ENCODE results near the gene ANXA5.

Gene ANXA5

DNA sequence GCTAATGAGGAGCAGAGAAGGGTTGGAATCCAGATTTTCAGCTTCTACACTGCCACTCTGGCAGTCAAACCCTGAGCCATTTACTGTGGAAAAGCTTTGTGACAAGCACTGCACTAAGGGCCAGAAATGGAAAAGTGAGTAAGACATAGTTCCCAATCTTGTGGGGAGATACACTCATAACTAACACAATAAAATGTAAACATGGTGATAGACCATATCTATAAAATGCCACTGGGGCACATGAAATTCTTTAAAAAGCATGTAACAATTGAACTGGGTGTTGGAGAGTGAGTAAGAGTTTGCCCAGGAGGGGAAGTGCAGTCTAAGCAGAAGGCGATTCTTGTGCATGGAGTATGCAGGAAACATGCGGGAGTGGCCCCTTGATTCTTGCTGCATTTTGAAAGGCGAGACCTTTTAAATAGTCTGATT is 32.0 kb upstream of the ANXA5 start:
- Histone ChIP-seq H3K4me3 (ENCODE audit: low read depth in 1 of 2, low read length in 2 of 2) (no peak overlapping the region), H3K27ac (ENCODE audit: low read depth, low read length) (no peak overlapping the region), H3K9ac (ENCODE audit: low read length) (no peak overlapping the region), H3K9me3 (ENCODE audit: low read length) (no peaks in the 10 kb centered on the region), H3K27me3 (ENCODE audit: control insufficient read depth in 1 of 2, insufficient read depth in 2 of 2, low read length in 2 of 2) (no peaks in the 10 kb centered on the region), H3K36me3 (ENCODE audit: insufficient read depth, low read length) (no peaks in the 10 kb centered on the region), H3K4me1 (ENCODE audit: insufficient read depth, low read length) (no peaks in the 10 kb centered on the region)

- Histone ChIP-seq H3K36me3 (ENCODE audit: insufficient read depth, low read length) (no peaks in the 10 kb centered on the region), H3K27me3 (ENCODE audit: control insufficient read depth in 1 of 2, insufficient read depth in 2 of 2, low read length in 2 of 2) (no peaks in the 10 kb centered on the region), H3K4me1 (ENCODE audit: insufficient read depth, low read length) (no peaks in the 10 kb centered on the region)
These were observed 31.3 kb upstream of the ANXA5 start for GRCh38 chr4:121728066-121728465.

DNA sequence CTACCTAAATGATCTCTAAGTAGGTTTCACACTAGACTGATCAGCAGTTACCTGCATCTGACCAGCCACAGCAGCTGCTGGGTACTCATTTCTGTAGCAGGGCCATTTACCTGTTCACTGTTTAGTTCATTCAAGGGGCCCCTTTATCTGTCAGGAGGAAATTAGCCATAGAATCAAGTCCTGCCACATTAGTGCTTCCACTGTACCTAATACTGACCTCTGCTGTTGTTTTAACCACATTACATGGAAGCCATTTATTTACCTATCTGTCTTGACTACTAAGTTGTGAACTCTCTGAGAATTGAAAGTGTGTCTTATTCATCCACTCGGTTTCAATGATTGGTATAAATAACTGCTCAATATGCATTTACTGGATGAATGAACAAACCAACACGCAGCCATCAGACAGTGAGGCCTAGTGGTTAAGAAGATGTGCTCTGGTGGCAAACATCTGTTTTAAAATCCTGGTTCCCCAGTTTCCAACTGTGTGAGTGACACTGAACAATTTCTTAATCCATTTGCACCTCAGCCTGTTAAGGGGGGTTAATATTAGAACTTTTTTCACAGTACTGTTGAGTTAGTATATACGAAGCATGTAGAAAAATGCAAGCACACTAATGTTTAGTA is 30.0 kb upstream of the ANXA5 start:
- Histone ChIP-seq H3K4me1 (ENCODE audit: insufficient read depth, low read length) (no peaks in the 10 kb centered on the region), H3K4me3 (ENCODE audit: low read depth in 1 of 2, low read length in 2 of 2) (no peak overlapping the region), H3K9me3 (ENCODE audit: low read length) (no peaks in the 10 kb centered on the region), H3K9ac (ENCODE audit: low read length) (no peak overlapping the region), H3K36me3 (ENCODE audit: insufficient read depth, low read length) (no peaks in the 10 kb centered on the region), H3K27me3 (ENCODE audit: control insufficient read depth in 1 of 2, insufficient read depth in 2 of 2, low read length in 2 of 2) (no peaks in the 10 kb centered on the region), H3K27ac (ENCODE audit: low read depth, low read length) (no peak overlapping the region)

More at GRCh38 chr4:121728066-121728465, 31.3 kb upstream of the ANXA5 start:
- Histone ChIP-seq H3K9me3 (ENCODE audit: low read length) (no peaks in the 10 kb centered on the region), H3K4me3 (ENCODE audit: low read depth in 1 of 2, low read length in 2 of 2) (no peak overlapping the region), H3K9ac (ENCODE audit: low read length) (no peak overlapping the region), H3K27ac (ENCODE audit: low read depth, low read length) (no peak overlapping the region)

- no peaks in the 10 kb centered on the region for H3K9me3 ChIP-seq (ENCODE audit: low read length)
- H3K27me3 ChIP-seq (ENCODE audit: control insufficient read depth in 1 of 2, insufficient read depth in 2 of 2, low read length in 2 of 2): no peaks in the 10 kb centered on the region
- H3K9ac ChIP-seq (ENCODE audit: low read length): no peak overlapping the region
- H3K36me3 ChIP-seq (ENCODE audit: insufficient read depth, low read length): no peaks in the 10 kb centered on the region
- H3K27ac ChIP-seq (ENCODE audit: low read depth, low read length): no peak overlapping the region
- no peak overlapping the region for H3K4me3 ChIP-seq (ENCODE audit: low read depth in 1 of 2, low read length in 2 of 2)
- no peaks in the 10 kb centered on the region for H3K4me1 ChIP-seq (ENCODE audit: insufficient read depth, low read length)
These were observed 27.9 kb upstream of the ANXA5 start for GRCh38 chr4:121724671-121725070.

GRCh38 chr4:121721700-121722099 is 24.9 kb upstream of the ANXA5 start:
- Histone ChIP-seq H3K27ac (ENCODE audit: low read depth, low read length) (no peak overlapping the region), H3K9me3 (ENCODE audit: low read length) (no peaks in the 10 kb centered on the region), H3K36me3 (ENCODE audit: insufficient read depth, low read length) (no peaks in the 10 kb centered on the region), H3K4me1 (ENCODE audit: insufficient read depth, low read length) (no peaks in the 10 kb centered on the region), H3K4me3 (ENCODE audit: low read depth in 1 of 2, low read length in 2 of 2) (no peak overlapping the region), H3K27me3 (ENCODE audit: control insufficient read depth in 1 of 2, insufficient read depth in 2 of 2, low read length in 2 of 2) (no peaks in the 10 kb centered on the region), H3K9ac (ENCODE audit: low read length) (no peak overlapping the region)

DNA sequence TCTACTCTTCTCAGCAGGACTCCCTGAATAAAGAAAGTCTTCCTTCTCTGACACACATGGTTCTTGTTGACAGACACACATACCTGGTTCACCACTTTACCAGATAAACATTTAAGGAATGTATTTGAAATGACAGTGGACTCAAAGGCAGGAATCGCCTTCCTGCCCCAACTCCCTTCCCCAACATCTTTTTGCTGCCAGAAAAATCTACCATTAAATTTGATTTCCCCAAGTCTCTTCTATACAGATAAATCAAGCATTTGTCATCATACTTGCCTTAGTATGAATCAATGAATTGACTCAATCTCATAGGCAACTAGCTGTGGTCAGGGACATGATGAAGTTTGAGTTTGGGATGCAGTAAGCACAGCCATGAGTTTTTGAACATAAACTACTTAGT is 23.3 kb upstream of the ANXA5 start:
- Histone ChIP-seq H3K9ac (ENCODE audit: low read length) (no peak overlapping the region), H3K27ac (ENCODE audit: low read depth, low read length) (no peak overlapping the region), H3K4me3 (ENCODE audit: low read depth in 1 of 2, low read length in 2 of 2) (no peak overlapping the region), H3K4me1 (ENCODE audit: insufficient read depth, low read length) (no peaks in the 10 kb centered on the region), H3K9me3 (ENCODE audit: low read length) (no peaks in the 10 kb centered on the region), H3K36me3 (ENCODE audit: insufficient read depth, low read length) (no peaks in the 10 kb centered on the region), H3K27me3 (ENCODE audit: control insufficient read depth in 1 of 2, insufficient read depth in 2 of 2, low read length in 2 of 2) (no peaks in the 10 kb centered on the region)

- Histone ChIP-seq H3K27ac (ENCODE audit: low read depth, low read length) (no peak overlapping the region), H3K4me1 (ENCODE audit: insufficient read depth, low read length) (no peaks in the 10 kb centered on the region), H3K27me3 (ENCODE audit: control insufficient read depth in 1 of 2, insufficient read depth in 2 of 2, low read length in 2 of 2) (no peaks in the 10 kb centered on the region), H3K36me3 (ENCODE audit: insufficient read depth, low read length) (no peaks in the 10 kb centered on the region), H3K9ac (ENCODE audit: low read length) (no peak overlapping the region), H3K9me3 (ENCODE audit: low read length) (no peaks in the 10 kb centered on the region), H3K4me3 (ENCODE audit: low read depth in 1 of 2, low read length in 2 of 2) (no peak overlapping the region)
These were observed 21.0 kb upstream of the ANXA5 start for GRCh38 chr4:121717680-121718237.

- H3K9ac ChIP-seq (ENCODE audit: low read length): no peak overlapping the region
- H3K36me3 ChIP-seq (ENCODE audit: insufficient read depth, low read length): no peaks in the 10 kb centered on the region
- H3K27me3 ChIP-seq (ENCODE audit: control insufficient read depth in 1 of 2, insufficient read depth in 2 of 2, low read length in 2 of 2): no peaks in the 10 kb centered on the region
- H3K4me3 ChIP-seq (ENCODE audit: low read depth in 1 of 2, low read length in 2 of 2): no peak overlapping the region
- H3K4me1 ChIP-seq (ENCODE audit: insufficient read depth, low read length): no peaks in the 10 kb centered on the region
- H3K27ac ChIP-seq (ENCODE audit: low read depth, low read length): no peak overlapping the region
- no peaks in the 10 kb centered on the region for H3K9me3 ChIP-seq (ENCODE audit: low read length)
These were observed 17.8 kb upstream of the ANXA5 start for GRCh38 chr4:121714548-121714947.

DNA sequence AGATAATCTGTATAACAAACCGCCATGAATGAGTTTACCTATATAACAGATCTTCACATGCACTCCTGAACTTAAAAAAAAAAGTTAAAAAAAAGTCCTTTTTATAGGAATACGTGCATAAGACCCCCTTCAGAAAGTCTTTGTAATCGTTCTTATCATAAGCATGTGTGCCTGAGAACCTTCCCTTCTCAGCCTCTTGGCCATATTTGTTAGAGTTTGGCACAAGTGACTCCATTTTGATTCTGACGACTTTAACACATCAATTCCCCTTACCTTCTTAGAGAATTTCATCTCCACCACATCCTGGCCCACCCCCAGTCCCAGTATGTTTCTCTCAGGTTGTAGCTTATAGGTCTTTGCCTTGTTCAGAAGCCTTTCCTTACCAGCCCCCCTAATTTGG is 16.0 kb upstream of the ANXA5 start:
- H3K27me3 ChIP-seq (ENCODE audit: control insufficient read depth in 1 of 2, insufficient read depth in 2 of 2, low read length in 2 of 2): no peaks in the 10 kb centered on the region
- no peak overlapping the region for H3K4me3 ChIP-seq (ENCODE audit: low read depth in 1 of 2, low read length in 2 of 2)
- H3K9me3 ChIP-seq (ENCODE audit: low read length): no peaks in the 10 kb centered on the region
- no peaks in the 10 kb centered on the region for H3K4me1 ChIP-seq (ENCODE audit: insufficient read depth, low read length)
- H3K36me3 ChIP-seq (ENCODE audit: insufficient read depth, low read length): no peaks in the 10 kb centered on the region
- H3K9ac ChIP-seq (ENCODE audit: low read length): no peak overlapping the region
- no peak overlapping the region for H3K27ac ChIP-seq (ENCODE audit: low read depth, low read length)

GRCh38 chr4:121712001-121712651 is 15.3 kb upstream of the ANXA5 start:
- no peaks in the 10 kb centered on the region for H3K4me1 ChIP-seq (ENCODE audit: insufficient read depth, low read length)
- H3K9me3 ChIP-seq (ENCODE audit: low read length): no peaks in the 10 kb centered on the region
- peak overlapping the region; percentile 61 for H3K9ac ChIP-seq (ENCODE audit: low read length)
- peak overlapping the region; percentile 17 to 54 for H3K4me3 ChIP-seq (ENCODE audit: low read depth in 1 of 2, low read length in 2 of 2)
- H3K27ac ChIP-seq (ENCODE audit: low read depth, low read length): peak overlapping the region; percentile 70
- no peaks in the 10 kb centered on the region for H3K27me3 ChIP-seq (ENCODE audit: control insufficient read depth in 1 of 2, insufficient read depth in 2 of 2, low read length in 2 of 2)
- H3K36me3 ChIP-seq (ENCODE audit: insufficient read depth, low read length): no peaks in the 10 kb centered on the region

GRCh38 chr4:121711263-121712000 is 14.7 kb upstream of the ANXA5 start:
- H3K4me3 ChIP-seq (ENCODE audit: low read depth in 1 of 2, low read length in 2 of 2): peak overlapping the region; percentile 17 to 54
- peak overlapping the region; percentile 70 for H3K27ac ChIP-seq (ENCODE audit: low read depth, low read length)
- H3K36me3 ChIP-seq (ENCODE audit: insufficient read depth, low read length): no peaks in the 10 kb centered on the region
- no peaks in the 10 kb centered on the region for H3K4me1 ChIP-seq (ENCODE audit: insufficient read depth, low read length)
- H3K9me3 ChIP-seq (ENCODE audit: low read length): no peaks in the 10 kb centered on the region
- peak overlapping the region; percentile 61 for H3K9ac ChIP-seq (ENCODE audit: low read length)
- no peaks in the 10 kb centered on the region for H3K27me3 ChIP-seq (ENCODE audit: control insufficient read depth in 1 of 2, insufficient read depth in 2 of 2, low read length in 2 of 2)
